Measurements from ENCODE around the gene ECE1. TPM values are rescaled to one million over a fixed set of nuclear protein-coding genes. Genes with fewer than 3 reads are reported as not detected.

Gene ECE1
- total and polyA plus RNA-seq, 2 of the 13 experiments (the other 11 are each of a cell fraction or from before 2014, with no cell fraction given) = 13.5 to 21.2 TPM

GRCh38 chr1:21329209-21329844 is 39.1 kb upstream of the ECE1 start (continued):
- TF ChIP-seq TBL1XR1 (IDR thresholded peaks at IDR 0.05; ENCODE audit: borderline replicate concordance, low read length, partially characterized antibody) (peak; percentile 61), NFKBIZ (CRISPR knock-in tag; IDR thresholded peaks at IDR 0.05) (peak; percentile 87), MTF1 (CRISPR knock-in tag; IDR thresholded peaks at IDR 0.05) (no peak), HDAC2 (CRISPR knock-in tag; IDR thresholded peaks at IDR 0.05) (peak; percentile 94), ZSCAN30 (CRISPR knock-in tag; IDR thresholded peaks at IDR 0.05) (no peak), ATAD3A (CRISPR knock-in tag; IDR thresholded peaks at IDR 0.05) (no peak), CENPX (CRISPR knock-in tag; IDR thresholded peaks at IDR 0.05) (no peak), MEIS1 (CRISPR knock-in tag; IDR thresholded peaks at IDR 0.05; ENCODE audit: borderline replicate concordance) (peak; percentile 81; the same call in 1 of the 2 replicates), ZNF326 (CRISPR knock-in tag; IDR thresholded peaks at IDR 0.05; ENCODE audit: borderline replicate concordance) (no peak), RAD21 (CRISPR knock-in tag; IDR thresholded peaks at IDR 0.05) (0 out of 2 replicates have a peak, but pooled peaks have one; percentile 5), ZNF777 (CRISPR knock-in tag; IDR thresholded peaks at IDR 0.05) (no peak), ELF3 (CRISPR knock-in tag; IDR thresholded peaks at IDR 0.05) (peak; percentile 98), YEATS2 (CRISPR knock-in tag; IDR thresholded peaks at IDR 0.05; ENCODE audit: borderline replicate concordance) (no peak), HOXA5 (CRISPR knock-in tag; IDR thresholded peaks at IDR 0.05) (peak; percentile 70), ZNF414 (CRISPR knock-in tag; IDR thresholded peaks at IDR 0.05) (no peak), ZNF674 (CRISPR knock-in tag; IDR thresholded peaks at IDR 0.05; ENCODE audit: low read depth) (no peak), ARNT2 (CRISPR knock-in tag; IDR thresholded peaks at IDR 0.05; ENCODE audit: low read depth) (0 out of 2 replicates have a peak, but pooled peaks have one; percentile 24), SOX5 (CRISPR knock-in tag; IDR thresholded peaks at IDR 0.05; ENCODE audit: borderline replicate concordance) (peak; percentile 79; the same call in 1 of the 2 replicates), ZBTB46 (CRISPR knock-in tag; IDR thresholded peaks at IDR 0.05; ENCODE audit: borderline replicate concordance) (no peak), MED1 (CRISPR knock-in tag; IDR thresholded peaks at IDR 0.05) (peak; percentile 91), ZNF552 (CRISPR knock-in tag; IDR thresholded peaks at IDR 0.05; ENCODE audit: borderline replicate concordance) (no peak)
- TF ChIP-seq, protein P1, sequence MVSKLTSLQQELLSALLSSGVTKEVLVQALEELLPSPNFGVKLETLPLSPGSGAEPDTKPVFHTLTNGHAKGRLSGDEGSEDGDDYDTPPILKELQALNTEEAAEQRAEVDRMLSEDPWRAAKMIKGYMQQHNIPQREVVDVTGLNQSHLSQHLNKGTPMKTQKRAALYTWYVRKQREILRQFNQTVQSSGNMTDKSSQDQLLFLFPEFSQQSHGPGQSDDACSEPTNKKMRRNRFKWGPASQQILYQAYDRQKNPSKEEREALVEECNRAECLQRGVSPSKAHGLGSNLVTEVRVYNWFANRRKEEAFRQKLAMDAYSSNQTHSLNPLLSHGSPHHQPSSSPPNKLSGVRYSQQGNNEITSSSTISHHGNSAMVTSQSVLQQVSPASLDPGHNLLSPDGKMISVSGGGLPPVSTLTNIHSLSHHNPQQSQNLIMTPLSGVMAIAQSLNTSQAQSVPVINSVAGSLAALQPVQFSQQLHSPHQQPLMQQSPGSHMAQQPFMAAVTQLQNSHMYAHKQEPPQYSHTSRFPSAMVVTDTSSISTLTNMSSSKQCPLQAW (CRISPR knock-in tag; IDR thresholded peaks at IDR 0.05) = peak; percentile 81
- TF ChIP-seq, protein P2, sequence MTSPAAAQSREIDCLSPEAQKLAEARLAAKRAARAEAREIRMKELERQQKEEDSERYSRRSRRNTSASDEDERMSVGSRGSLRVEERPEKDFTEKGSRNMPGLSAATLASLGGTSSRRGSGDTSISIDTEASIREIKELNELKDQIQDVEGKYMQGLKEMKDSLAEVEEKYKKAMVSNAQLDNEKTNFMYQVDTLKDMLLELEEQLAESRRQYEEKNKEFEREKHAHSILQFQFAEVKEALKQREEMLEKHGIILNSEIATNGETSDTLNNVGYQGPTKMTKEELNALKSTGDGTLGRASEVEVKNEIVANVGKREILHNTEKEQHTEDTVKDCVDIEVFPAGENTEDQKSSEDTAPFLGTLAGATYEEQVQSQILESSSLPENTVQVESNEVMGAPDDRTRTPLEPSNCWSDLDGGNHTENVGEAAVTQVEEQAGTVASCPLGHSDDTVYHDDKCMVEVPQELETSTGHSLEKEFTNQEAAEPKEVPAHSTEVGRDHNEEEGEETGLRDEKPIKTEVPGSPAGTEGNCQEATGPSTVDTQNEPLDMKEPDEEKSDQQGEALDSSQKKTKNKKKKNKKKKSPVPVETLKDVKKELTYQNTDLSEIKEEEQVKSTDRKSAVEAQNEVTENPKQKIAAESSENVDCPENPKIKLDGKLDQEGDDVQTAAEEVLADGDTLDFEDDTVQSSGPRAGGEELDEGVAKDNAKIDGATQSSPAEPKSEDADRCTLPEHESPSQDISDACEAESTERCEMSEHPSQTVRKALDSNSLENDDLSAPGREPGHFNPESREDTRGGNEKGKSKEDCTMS (CRISPR knock-in tag; conservative IDR thresholded peaks at IDR 0.05) = no peak
- TF ChIP-seq, protein P3, sequence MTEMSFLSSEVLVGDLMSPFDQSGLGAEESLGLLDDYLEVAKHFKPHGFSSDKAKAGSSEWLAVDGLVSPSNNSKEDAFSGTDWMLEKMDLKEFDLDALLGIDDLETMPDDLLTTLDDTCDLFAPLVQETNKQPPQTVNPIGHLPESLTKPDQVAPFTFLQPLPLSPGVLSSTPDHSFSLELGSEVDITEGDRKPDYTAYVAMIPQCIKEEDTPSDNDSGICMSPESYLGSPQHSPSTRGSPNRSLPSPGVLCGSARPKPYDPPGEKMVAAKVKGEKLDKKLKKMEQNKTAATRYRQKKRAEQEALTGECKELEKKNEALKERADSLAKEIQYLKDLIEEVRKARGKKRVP (CRISPR knock-in tag; IDR thresholded peaks at IDR 0.05) = peak in 1 of 2 experiments; percentile 83; a peak in 2 of 4 replicates

All from HepG2 (cell line).